K562 (cell line): Measurements from ENCODE around the gene SETSIP. TPM values are rescaled to one million over a fixed set of nuclear protein-coding genes. Genes with fewer than 3 reads are reported as not detected.

Experiments used
- ATAC-seq: fragments of 200-7000 bp; cut with Tn5 transposase; 3 replicates; pipeline ENCODE4 v1.9.1; 2020; ENCODE audit warnings: moderate library complexity
- BruUV-seq: library from RNA; stranded (reverse); fragments of 400-500 nt; replicated peaks from 2 replicates; lab custom pipeline; 2021; lab: Mats Ljungman, UMichigan
- CTCF ChIA-PET: fragments of 300-600 bp; formaldehyde crosslinking; extraction: SDS; loops from one replicate; lab custom pipeline; 2021; ENCODE audit warnings: low intra/inter-chr PET ratio; lab: Yijun Ruan, JAX
- POLR2A ChIA-PET: fragments of 300-600, 350-650 bp; sonication (Branson Sonifier 250); formaldehyde crosslinking; extraction: SDS; loops from one replicate; lab custom pipeline; 2021; ENCODE audit warnings: antibody characterized with exemption, inconsistent platforms; lab: Yijun Ruan, JAX
- DNase-seq, 4 experiments: peaks; one replicate each; pipeline versions ENCODE4 v3.0.0 to v3.0.0-alpha.2; 2011 to 2018; ENCODE audit warnings: low spot score in 3 of 4, mixed read lengths in 3 of 4; ENCODE audit errors: extremely low read depth in 1 of 4
- FAIRE-seq: peaks from 2 replicates; lab custom pipeline; 2011; peaks lifted over from hg19 to GRCh38; lab: Jason Lieb, UNC
- H2AFZ ChIP-seq: 2 replicates; pipeline ENCODE4 v1.6.0; 2011; ENCODE audit warnings: low read depth, low read length, control low read depth, inconsistent platforms
- H3K27ac ChIP-seq: fragments of 200-600 bp; 3 replicates; pipeline ENCODE4 v1.8.0; 2011; ENCODE audit warnings: low read depth, mild to moderate bottlenecking, control low read depth, inconsistent platforms, low read length, moderate library complexity, mixed read lengths; ENCODE audit errors: extremely low read depth
- H3K27me3 ChIP-seq, 2 experiments: fragments of 300-600 bp in 1 of 2; 2 replicates in 1 of 2; 3 replicates in 1 of 2; pipeline versions ENCODE4 v1.6.0 to v1.8.0; 2011; ENCODE audit warnings: inconsistent platforms in 2 of 2, low read length in 2 of 2, mild to moderate bottlenecking in 1 of 2, mixed read lengths in 1 of 2, moderate library complexity in 1 of 2; ENCODE audit not compliant: control insufficient read depth in 2 of 2, insufficient read depth in 2 of 2
- H3K36me3 ChIP-seq: fragments of 300-600 bp; 3 replicates; pipeline ENCODE4 v1.8.0; 2011; ENCODE audit warnings: mild to moderate bottlenecking, low read length, inconsistent platforms; ENCODE audit not compliant: control insufficient read depth, insufficient read depth
- H3K4me1 ChIP-seq, 2 experiments: fragments of 200-600 bp in 1 of 2; replicated peaks in 1 of 2; 2 replicates in 1 of 2; 3 replicates in 1 of 2; pipeline versions ENCODE4 v1.5.1 to v1.8.0; 2011; ENCODE audit warnings: inconsistent platforms in 2 of 2, low read length in 2 of 2, mild to moderate bottlenecking in 1 of 2, mixed read lengths in 1 of 2, moderate library complexity in 1 of 2; ENCODE audit not compliant: control insufficient read depth in 2 of 2, insufficient read depth in 2 of 2
- H3K4me2 ChIP-seq: 2 replicates; pipeline ENCODE4 v1.6.1; 2011; ENCODE audit warnings: low read length, control low read depth, inconsistent platforms, mixed read lengths; ENCODE audit not compliant: insufficient read depth
- H3K4me3 ChIP-seq: fragments of 200-600 bp; sonication (generic), shearing (Covaris generic); 2 replicates; pipeline ENCODE4 v1.5.1; 2016; ENCODE audit warnings: control low read depth, inconsistent platforms
- H3K79me2 ChIP-seq: fragments of 200-600 bp; 3 replicates; pipeline ENCODE4 v1.8.0; 2011; ENCODE audit warnings: low read length, inconsistent platforms; ENCODE audit not compliant: control insufficient read depth, insufficient read depth
- H3K9ac ChIP-seq, 2 experiments: 2 replicates each; pipeline versions ENCODE4 v1.6.0 to v1.6.1; 2011; ENCODE audit warnings: low read depth in 2 of 2, low read length in 2 of 2, control low read depth in 1 of 2, inconsistent platforms in 1 of 2, mild to moderate bottlenecking in 1 of 2, mixed read lengths in 1 of 2; ENCODE audit not compliant: insufficient read depth in 1 of 2
- H3K9me1 ChIP-seq: one replicate; pipeline ENCODE4 v1.6.0; 2011; ENCODE audit warnings: inconsistent platforms, mild to moderate bottlenecking, low read length, moderate library complexity; ENCODE audit not compliant: control insufficient read depth, insufficient read depth
- H3K9me3 ChIP-seq: replicated peaks from 2 replicates; pipeline ENCODE4 v1.5.1; 2011; ENCODE audit warnings: low read depth, low read length, inconsistent platforms; ENCODE audit not compliant: control insufficient read depth, insufficient read depth
- H4K20me1 ChIP-seq: replicated peaks from 2 replicates; pipeline ENCODE4 v1.6.1; 2011; ENCODE audit warnings: low read length, inconsistent platforms, mixed read lengths; ENCODE audit not compliant: control insufficient read depth, insufficient read depth
- BCOR ChIP-seq: fragments of 450-650 bp; IDR thresholded peaks from 2 replicates; pipeline ENCODE4 v1.6.1; 2016
- CXXC5 ChIP-seq: fragments of 250-450 bp; sonication (Bioruptor Pico); IDR thresholded peaks from 2 replicates; pipeline ENCODE4 v1.8.0; 2022; ENCODE audit warnings: inconsistent platforms, mild to moderate bottlenecking, moderate library complexity
- EGR1 ChIP-seq: fragments of 450-650 bp; conservative IDR thresholded peaks from 2 replicates; pipeline ENCODE4 v1.6.1; 2017; ENCODE audit warnings: mild to moderate bottlenecking
- FUS ChIP-seq: fragments of 200-400 bp; formaldehyde crosslinking; optimal IDR thresholded peaks from 2 replicates; pipeline ENCODE3; 2017; ENCODE audit warnings: low read depth, low read length
- GTF2A2 ChIP-seq: IDR thresholded peaks from 2 replicates; pipeline ENCODE4 v1.6.1; 2016; ENCODE audit warnings: mild to moderate bottlenecking, missing genetic modification characterization, missing compliant biosample characterization
- HMGN3 ChIP-seq: IDR thresholded peaks from 2 replicates; pipeline ENCODE4 v1.6.1; 2011; ENCODE audit warnings: borderline replicate concordance, low read depth, mild to moderate bottlenecking, mixed read lengths, low read length; ENCODE audit not compliant: insufficient read length; ENCODE audit errors: extremely low read depth
- MEF2A ChIP-seq: IDR thresholded peaks from 2 replicates; pipeline ENCODE4 v1.6.1; 2011; ENCODE audit warnings: low read depth, mild to moderate bottlenecking, low read length, moderate library complexity; ENCODE audit not compliant: control insufficient read depth
- MITF ChIP-seq: IDR thresholded peaks from 2 replicates; pipeline ENCODE4 v1.6.1; 2014; ENCODE audit warnings: antibody characterized with exemption
- MTF1 ChIP-seq: fragments of 250-450 bp; sonication (Bioruptor Pico); IDR thresholded peaks from 2 replicates; pipeline ENCODE4 v1.9.0; 2021; ENCODE audit warnings: moderate library complexity, mild to moderate bottlenecking, inconsistent platforms, borderline replicate concordance
- NR4A1 ChIP-seq, 2 experiments: fragments of 250-450 bp in 1 of 2; fragments of 450-650 bp in 1 of 2; sonication (Bioruptor Pico) in 1 of 2; IDR thresholded peaks; 2 replicates each; pipeline versions ENCODE4 v1.4.0 to v1.6.1; 2016 to 2020; ENCODE audit warnings: mild to moderate bottlenecking in 2 of 2, missing compliant biosample characterization in 1 of 2, missing genetic modification characterization in 1 of 2, moderate library complexity in 1 of 2
- SMAD3 ChIP-seq: fragments of 450-650 bp; formaldehyde crosslinking; conservative IDR thresholded peaks from 2 replicates; pipeline ENCODE4 v1.4.0; 2020; ENCODE audit warnings: mild to moderate bottlenecking
- SOX6 ChIP-seq: fragments of 450-650 bp; IDR thresholded peaks from 2 replicates; pipeline ENCODE4 v1.6.1; 2014; ENCODE audit warnings: mild to moderate bottlenecking
- TCF15 ChIP-seq: fragments of 250-450 bp; sonication (Bioruptor Pico); IDR thresholded peaks from 2 replicates; pipeline ENCODE4 v1.8.0; 2022; ENCODE audit warnings: moderate library complexity, mild to moderate bottlenecking, inconsistent platforms
- ZBTB2 ChIP-seq: fragments of 450-650 bp; IDR thresholded peaks from 2 replicates; pipeline ENCODE4 v1.6.1; 2016; ENCODE audit warnings: antibody characterized with exemption
- ZNF311 ChIP-seq: fragments of 250-450 bp; sonication (Bioruptor Pico); IDR thresholded peaks from 2 replicates; pipeline ENCODE4 v1.4.0; 2020; ENCODE audit warnings: mild to moderate bottlenecking, moderate library complexity
- ZNF316 ChIP-seq: fragments of 450-650 bp; IDR thresholded peaks from 2 replicates; pipeline ENCODE4 v1.6.1; 2016
- ZNF431 ChIP-seq: sonication (generic); formaldehyde crosslinking; IDR thresholded peaks from 2 replicates; pipeline ENCODE4 v1.8.0; 2022; ENCODE audit warnings: mild to moderate bottlenecking, missing genetic modification reagents
- ZNF668 ChIP-seq: fragments of 250-450 bp; sonication (Bioruptor Pico); IDR thresholded peaks from 2 replicates; pipeline ENCODE4 v1.8.0; 2022; ENCODE audit warnings: mild to moderate bottlenecking, inconsistent platforms
- WGBS: fragments of 100-300 bp; shearing (Covaris generic); methylation state at CpG from one replicate; pipeline ENCODE4 v1.1.6; 2016; ENCODE audit warnings: low coverage, mixed read lengths; ENCODE audit not compliant: insufficient coverage; ENCODE audit errors: missing lambda C conversion rate; 5-methylcytosine and 5-hydroxymethylcytosine counted together
- in situ Hi-C: fragments of 300-500 bp; cut with MboI; formaldehyde crosslinking; loops from 4 replicates; pipeline ENCODE4 v1.15.0; 2018; ENCODE audit warnings: inconsistent platforms, mixed read lengths
- intact Hi-C: fragments of 100-400 bp; cut with micrococcal nuclease; formaldehyde crosslinking; loops from 2 replicates; pipeline ENCODE4 v1.14.2; 2022
- polyA plus RNA-seq, 8 experiments: library from polyadenylated mRNA; depleted of rRNA in 4 of 8; stranded (reverse) in 5 of 8; unstranded in 3 of 8; fragments of >200 nt; fragmentation: Nextera tagmentation in 2 of 8; fragmentation: Illumina TruSeq in 1 of 8; extraction: Ambion mirVana in 2 of 8; extraction: Trizol in 1 of 8; gene quantifications; 2 replicates each; pipeline versions ENCODE4 v1.2.1 to v1.2.3, GENCODE V29; 2011 to 2014; ENCODE audit warnings: inconsistent platforms in 1 of 8, missing spikeins in 1 of 8
- total RNA-seq, 7 experiments: library from RNA; depleted of rRNA in 6 of 7; stranded (reverse); fragments of >200 nt in 6 of 7; fragmentation: Illumina TruSeq in 2 of 7; extraction: Trizol in 2 of 7; gene quantifications; 2 replicates each; pipeline versions ENCODE4 v1.2.1 to v1.2.3, GENCODE V29; 2011 to 2021; ENCODE audit warnings: low replicate concordance in 1 of 7

The SETSIP gene
- total and polyA plus RNA-seq, 9 of the 15 experiments (the other 6 are each of a cell fraction or from before 2014, with no cell fraction given): 0.22 to 0.43 TPM; not detected in 7

- TF ChIP-seq MITF (no peak), BCOR (no peak)
These were observed 31.6 kb downstream of the SETSIP start (continued) for GRCh38 chr1:92043621-92044020.

GRCh38 chr1:92040971-92041370 is 34.2 kb downstream of the SETSIP start:
- Histone ChIP-seq H3K4me2 (no peak overlapping the region), H3K27ac (no peak overlapping the region), H3K4me3 (no peak overlapping the region), H3K27me3 (peaks cover 6 to 13% of the 10 kb centered on the region in 2 experiments; a peak in 3 of 5 replicates), H3K36me3 (no peaks in the 10 kb centered on the region), H3K9me1 (no peaks in the 10 kb centered on the region), H3K79me2 (no peaks in the 10 kb centered on the region), H3K9me3 (no peaks in the 10 kb centered on the region), H3K4me1 (no peaks in the 10 kb centered on the region), H2AFZ (no peak overlapping the region), H4K20me1 (no peaks in the 10 kb centered on the region), H3K9ac (no peak overlapping the region)
- POLR2A ChIA-PET: no interaction called here
- intact Hi-C loops: no loop called here
- 0 out of 3 replicates have a peak, but pooled peaks have one; percentile 31 for ATAC-seq
- FAIRE-seq: no peak
- WGBS: 0% methylated on average over 1 of the region's 1 CpG
- CTCF ChIA-PET: no interaction called here
- DNase-seq: no peak
- in situ Hi-C loops: no loop called here
- BruUV-seq: no TSS peak
- no peak for TF ChIP-seq HMGN3
- TF ChIP-seq MEF2A: no peak
- TF ChIP-seq NR4A1 (CRISPR knock-in tag; IDR thresholded peaks at IDR 0.05): no peak
- TF ChIP-seq NR4A1 (tag; IDR thresholded peaks at IDR 0.05): no peak
- no peak for TF ChIP-seq ZNF311
- no peak for TF ChIP-seq TCF15 (CRISPR knock-in tag)
- no peak for TF ChIP-seq ZNF668 (CRISPR knock-in tag)
- no peak for TF ChIP-seq ZNF431 (CRISPR knock-in tag)
- no peak for TF ChIP-seq SMAD3
- TF ChIP-seq CXXC5: no peak
- TF ChIP-seq MTF1 (CRISPR knock-in tag): no peak
- no peak for TF ChIP-seq SOX6
- no peak for TF ChIP-seq ZBTB2
- no peak for TF ChIP-seq ZNF316
- no peak for TF ChIP-seq FUS
- TF ChIP-seq EGR1: no peak
- TF ChIP-seq GTF2A2 (tag): no peak
